OCI-LY7 (cell line): ENCODE measurements around the gene EFNA3.

Source experiments
- CTCF ChIP-seq: fragments of 200-600 bp; sonication (generic); conservative IDR thresholded peaks from 2 replicates; pipeline ENCODE4 v1.5.1; 2014; ENCODE audit warnings: mild to moderate bottlenecking, antibody characterized with exemption, low read length, moderate library complexity, mixed read lengths
- EZH2phosphoT487 ChIP-seq: fragments of 200-600 bp; sonication (generic); IDR thresholded peaks from 2 replicates; pipeline ENCODE4 v1.6.1; 2018; ENCODE audit warnings: low read depth, borderline replicate concordance, mild to moderate bottlenecking, mixed run types, antibody characterized with exemption, low read length, moderate library complexity, mixed read lengths

GRCh38 chr1:155043301-155043702 lies 35.3 kb upstream of the EFNA3 start:
- TF ChIP-seq CTCF (no peak), EZH2phosphoT487 (no peak)
